Thymus (tissue), 11 donors: ENCODE results near the gene MLPH. TPM values are rescaled to one million over a fixed set of nuclear protein-coding genes. Genes with fewer than 3 reads are reported as not detected.

Experiments
- DNase-seq, 9 donors: peaks; one replicate each; pipeline ENCODE4 v3.0.0-alpha.2; 2013; ENCODE audit warnings: low spot score in 9 of 9, low read depth in 6 of 9, missing footprints in 1 of 9
- H3K27ac ChIP-seq, 2 donors: one replicate each; pipeline ENCODE4 v1.5.1; 2013; ENCODE audit warnings: control low read depth in 1 of 2, low read depth in 1 of 2, low read length in 1 of 2, mild to moderate bottlenecking in 1 of 2, moderate library complexity in 1 of 2
- H3K27me3 ChIP-seq, 2 donors: one replicate each; pipeline ENCODE4 v1.5.1; 2013; ENCODE audit warnings: low read length in 1 of 2; ENCODE audit not compliant: control insufficient read depth in 2 of 2, insufficient read depth in 1 of 2
- H3K36me3 ChIP-seq, 2 donors: one replicate each; pipeline ENCODE4 v1.5.1; 2013; ENCODE audit warnings: low read length in 1 of 2, mild to moderate bottlenecking in 1 of 2, moderate library complexity in 1 of 2; ENCODE audit not compliant: control insufficient read depth in 2 of 2, insufficient read depth in 2 of 2
- H3K4me1 ChIP-seq, 2 donors: one replicate each; pipeline ENCODE4 v1.5.1; 2013; ENCODE audit warnings: low read length in 2 of 2; ENCODE audit not compliant: control insufficient read depth in 2 of 2, insufficient read depth in 2 of 2
- H3K4me3 ChIP-seq, 2 donors: one replicate each; pipeline ENCODE4 v1.5.1; 2013; ENCODE audit warnings: low read length in 2 of 2, control low read depth in 1 of 2, mild to moderate bottlenecking in 1 of 2
- H3K9me3 ChIP-seq, 2 donors: one replicate each; pipeline ENCODE4 v1.5.1; 2013; ENCODE audit warnings: low read length in 1 of 2, mild to moderate bottlenecking in 1 of 2; ENCODE audit not compliant: control insufficient read depth in 2 of 2, insufficient read depth in 1 of 2
- WGBS: extraction: QIAGEN DNeasy Blood & Tissue Kit; methylation state at CpG from one replicate; pipeline ENCODE4 v1.1.7; 2013; 5-methylcytosine and 5-hydroxymethylcytosine counted together
- polyA plus RNA-seq: library from polyadenylated mRNA; stranded (reverse); fragments of 200-250 nt; gene quantifications from one replicate; pipeline ENCODE4 v1.2.3, GENCODE V29; 2013
- total RNA-seq: library from RNA; stranded (reverse); fragments of 120-200 nt; gene quantifications from one replicate; pipeline ENCODE4 v1.2.4, GENCODE V29; 2013
- donor health status: healthy.

The MLPH gene
- total and polyA plus RNA-seq, 2 donors = 0.24 to 2.4 TPM

DNA sequence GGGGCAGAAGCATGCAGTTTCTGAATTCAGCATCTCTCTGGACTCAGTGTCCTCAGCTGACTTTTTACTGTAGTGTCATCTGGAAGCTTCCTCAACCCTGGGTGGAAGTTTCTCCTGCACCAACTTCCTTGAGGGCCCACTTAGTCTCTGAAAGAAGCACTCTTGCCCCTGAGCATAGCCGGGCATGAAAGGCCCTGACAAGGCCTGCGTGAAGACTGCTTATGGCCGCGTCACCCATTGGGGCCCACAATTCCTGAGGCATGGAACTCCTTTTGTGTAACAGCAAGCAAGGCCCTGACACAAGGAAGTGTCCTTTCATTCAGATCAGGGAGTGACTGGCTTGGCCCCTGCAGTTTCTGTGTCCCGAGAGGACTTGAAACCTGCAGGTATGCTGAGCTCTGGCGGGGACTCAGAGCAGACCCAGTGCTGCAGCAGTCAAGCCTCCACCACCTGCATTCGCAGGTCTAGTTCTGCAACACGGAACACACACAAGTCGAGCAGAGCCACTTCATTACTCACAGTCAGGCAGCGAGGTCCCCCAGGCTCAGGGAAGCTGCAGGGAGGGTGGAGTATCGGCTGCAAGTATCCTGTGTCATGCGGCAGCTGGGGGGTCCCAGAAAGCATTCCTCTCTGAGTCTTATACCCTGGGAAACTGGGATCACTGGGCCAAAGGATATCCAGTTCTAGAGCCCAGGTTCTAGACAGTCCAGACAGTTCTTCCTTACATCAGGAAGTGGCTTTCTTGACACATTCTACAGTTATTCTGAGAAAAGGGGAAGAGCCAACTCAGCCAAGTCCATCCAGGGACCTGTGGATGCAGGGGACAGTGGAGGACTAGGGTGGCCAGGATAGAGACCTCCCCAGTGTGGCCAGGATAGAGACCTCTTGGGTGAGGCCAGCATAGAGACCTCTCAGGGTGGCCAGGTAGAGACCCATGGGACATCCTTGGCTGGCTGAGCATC lies 43.7 kb downstream of the MLPH start:
- DNase-seq = no peak
- no peak overlapping the region for H3K27ac ChIP-seq
- no peaks in the 10 kb centered on the region for H3K9me3 ChIP-seq
- no peaks in the 10 kb centered on the region for H3K4me1 ChIP-seq
- no peak overlapping the region for H3K4me3 ChIP-seq
- no peaks in the 10 kb centered on the region for H3K27me3 ChIP-seq
- WGBS = 96% methylated on average over 12 of the region's 12 CpGs
- no peaks in the 10 kb centered on the region for H3K36me3 ChIP-seq

GRCh38 chr2:237532160-237532559 lies 45.1 kb downstream of the MLPH start:
- H3K9me3 ChIP-seq = no peaks in the 10 kb centered on the region
- no peak overlapping the region for H3K27ac ChIP-seq
- WGBS = 76% methylated on average over 11 of the region's 11 CpGs
- H3K4me3 ChIP-seq = no peak overlapping the region
- DNase-seq = no peak
- no peaks in the 10 kb centered on the region for H3K27me3 ChIP-seq
- no peaks in the 10 kb centered on the region for H3K36me3 ChIP-seq
- H3K4me1 ChIP-seq = no peaks in the 10 kb centered on the region

- Histone ChIP-seq H3K27ac (no peak overlapping the region), H3K9me3 (peaks cover 0 to under 1% of the 10 kb centered on the region in 2 donors)
- 96% methylated on average over 7 of the region's 7 CpGs for WGBS
Observed at GRCh38 chr2:237533668-237534161, 46.7 kb downstream of the MLPH start.

GRCh38 chr2:237534380-237534779 lies 47.3 kb downstream of the MLPH start:
- H3K4me1 ChIP-seq = no peaks in the 10 kb centered on the region
- H3K27me3 ChIP-seq = peaks cover 0 to 3% of the 10 kb centered on the region in 2 donors
- 96% methylated on average over 1 of the region's 1 CpG for WGBS
- H3K4me3 ChIP-seq = no peak overlapping the region
- no peak for DNase-seq
- peaks cover 0 to 2% of the 10 kb centered on the region in 2 donors for H3K9me3 ChIP-seq
- no peaks in the 10 kb centered on the region for H3K36me3 ChIP-seq
- H3K27ac ChIP-seq = no peak overlapping the region

More at GRCh38 chr2:237533668-237534161, 46.7 kb downstream of the MLPH start:
- no peak for DNase-seq
- Histone ChIP-seq H3K4me3 (no peak overlapping the region), H3K36me3 (no peaks in the 10 kb centered on the region), H3K27me3 (peaks cover 0 to 3% of the 10 kb centered on the region in 2 donors), H3K4me1 (no peaks in the 10 kb centered on the region)

DNA sequence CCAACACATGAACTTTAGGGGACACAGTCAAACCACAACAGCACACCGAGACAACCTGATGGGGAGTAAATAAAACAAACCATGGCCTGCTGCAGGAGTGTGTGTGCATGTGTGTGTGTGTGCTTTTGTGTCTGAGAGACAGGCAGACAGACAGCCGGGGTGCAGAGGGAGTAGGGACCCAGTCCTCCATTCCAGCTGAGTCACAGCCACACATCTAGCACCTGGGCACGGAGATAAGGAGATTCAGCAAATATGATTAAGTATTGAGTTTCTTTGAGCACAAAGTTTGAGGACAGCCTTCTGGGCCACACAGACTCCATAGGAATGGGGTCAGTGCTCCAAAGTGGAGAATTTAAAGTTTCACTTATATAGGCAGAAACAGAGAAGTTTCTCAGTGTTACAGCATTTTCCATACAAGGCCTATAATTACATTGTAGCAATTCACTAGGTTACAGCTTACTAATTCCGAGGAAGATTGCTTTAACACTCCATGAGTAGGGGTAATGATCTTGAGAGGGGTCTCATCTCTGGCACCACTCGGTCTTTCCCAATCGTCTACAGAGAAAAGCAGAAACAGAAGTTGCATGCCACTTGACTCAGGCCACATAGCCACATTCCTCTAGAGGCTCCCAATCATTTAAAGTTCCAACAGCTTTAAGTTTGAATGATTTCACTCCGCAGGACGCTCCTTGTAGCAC lies 48.5 kb downstream of the MLPH start:
- Histone ChIP-seq H3K27me3 (peaks cover 0 to 3% of the 10 kb centered on the region in 2 donors), H3K9me3 (peaks cover 0 to 2% of the 10 kb centered on the region in 2 donors), H3K4me1 (no peaks in the 10 kb centered on the region), H3K27ac (no peak overlapping the region), H3K36me3 (no peaks in the 10 kb centered on the region), H3K4me3 (no peak overlapping the region)
- no peak for DNase-seq
- 92% methylated on average over 8 of the region's 8 CpGs for WGBS

GRCh38 chr2:237536083-237536415 lies 49.0 kb downstream of the MLPH start:
- no peak for DNase-seq
- Histone ChIP-seq H3K4me3 (no peak overlapping the region), H3K27ac (no peak overlapping the region), H3K4me1 (no peaks in the 10 kb centered on the region), H3K9me3 (peaks cover 0 to 2% of the 10 kb centered on the region in 2 donors), H3K27me3 (peaks cover 0 to 3% of the 10 kb centered on the region in 2 donors), H3K36me3 (no peaks in the 10 kb centered on the region)
- WGBS = 80% methylated on average over 5 of the region's 5 CpGs

- 92% methylated on average over 9 of the region's 9 CpGs for WGBS
- H3K4me1 ChIP-seq = no peaks in the 10 kb centered on the region
- DNase-seq = no peak
- H3K27ac ChIP-seq = no peak overlapping the region
- peaks cover 0 to 3% of the 10 kb centered on the region in 2 donors for H3K27me3 ChIP-seq
- no peaks in the 10 kb centered on the region for H3K36me3 ChIP-seq
- H3K9me3 ChIP-seq = peaks cover 0 to 2% of the 10 kb centered on the region in 2 donors
- H3K4me3 ChIP-seq = no peak overlapping the region
Observed at GRCh38 chr2:237536617-237537016, 49.6 kb downstream of the MLPH start.

- no peak for DNase-seq
- H3K4me1 ChIP-seq = no peaks in the 10 kb centered on the region
- H3K27ac ChIP-seq = no peak overlapping the region
- H3K36me3 ChIP-seq = no peaks in the 10 kb centered on the region
- peaks cover 0 to 3% of the 10 kb centered on the region in 2 donors for H3K27me3 ChIP-seq
- peaks cover 2 to 5% of the 10 kb centered on the region in 2 donors for H3K9me3 ChIP-seq
- 84% methylated on average over 29 of the region's 29 CpGs for WGBS
- H3K4me3 ChIP-seq = no peak overlapping the region
Observed at GRCh38 chr2:237538001-237538720, 51.1 kb downstream of the MLPH start.
